ENCODE data around the gene BORCS8. TPM values are rescaled to one million over a fixed set of nuclear protein-coding genes. Genes with fewer than 3 reads are reported as not detected.

The BORCS8 gene
- total RNA-seq, 2 donors from 2014 or later: 18.0 to 26.9 TPM

- Histone ChIP-seq H3K4me1 (replicated peaks) (peaks cover 8% of the 10 kb centered on the region), H3K36me3 (no peaks in the 10 kb centered on the region), H3K9me3 (no peaks in the 10 kb centered on the region), H3K27ac (no peak overlapping the region), H3K4me3 (no peak overlapping the region), H3K27me3 (replicated peaks; ENCODE audit: insufficient read depth) (peaks cover 8% of the 10 kb centered on the region)
- intact Hi-C loops (cut with DNase I): no loop called here
- no peak for TF ChIP-seq POLR2AphosphoS5 (IDR thresholded peaks at IDR 0.05)
- TF ChIP-seq POLR2A (IDR thresholded peaks at IDR 0.05): no peak
- TF ChIP-seq CTCF (IDR thresholded peaks at IDR 0.05): no peak
- 72% methylated on average over 5 of the region's 5 CpGs for WGBS
- no peak for DNase-seq (ENCODE audit: low spot score)
Measured at GRCh38 chr19:19206938-19207337, 15.0 kb upstream of the BORCS8 start.

GRCh38 chr19:19205416-19206410 is 13.8 kb upstream of the BORCS8 start:
- WGBS: 43% methylated on average over 14 of the region's 14 CpGs
- no peak for DNase-seq (ENCODE audit: low spot score)
- intact Hi-C loops (cut with DNase I): no loop called here
- Histone ChIP-seq H3K9me3 (no peaks in the 10 kb centered on the region), H3K4me1 (replicated peaks) (peaks cover 8% of the 10 kb centered on the region), H3K4me3 (no peak overlapping the region), H3K27me3 (replicated peaks; ENCODE audit: insufficient read depth) (no peaks in the 10 kb centered on the region), H3K27ac (no peak overlapping the region), H3K36me3 (no peaks in the 10 kb centered on the region)
- TF ChIP-seq POLR2A (IDR thresholded peaks at IDR 0.05) (no peak), POLR2AphosphoS5 (IDR thresholded peaks at IDR 0.05) (no peak), CTCF (IDR thresholded peaks at IDR 0.05) (no peak)

GRCh38 chr19:19204181-19204580 is 12.2 kb upstream of the BORCS8 start:
- intact Hi-C loops (cut with DNase I): no loop called here
- no peak for TF ChIP-seq CTCF (IDR thresholded peaks at IDR 0.05)
- H3K9me3 ChIP-seq: no peaks in the 10 kb centered on the region
- H3K4me3 ChIP-seq: no peak overlapping the region
- no peak for DNase-seq (ENCODE audit: low spot score)
- WGBS: 69% methylated on average over 13 of the region's 13 CpGs
- no peak overlapping the region for H3K27ac ChIP-seq
- H3K4me1 ChIP-seq (replicated peaks): peaks cover 8% of the 10 kb centered on the region
- no peaks in the 10 kb centered on the region for H3K36me3 ChIP-seq
- no peaks in the 10 kb centered on the region for H3K27me3 ChIP-seq (replicated peaks; ENCODE audit: insufficient read depth)

- peak; percentile 84 for DNase-seq (ENCODE audit: low spot score)
- 8% methylated on average over 60 of the region's 60 CpGs for WGBS
- intact Hi-C loops (cut with DNase I): no loop called here
Measured at GRCh38 chr19:19203012-19203856, 11.3 kb upstream of the BORCS8 start, which contains the start of gene NR2C2AP. Gene NR2C2AP, minus strand, starts transcription at chr19:19203414. Its CDS starts 354 bp downstream, at chr19:19203060.

More at GRCh38 chr19:19203012-19203856, 11.3 kb upstream of the BORCS8 start, which contains the start of gene NR2C2AP:
- H3K4me1 ChIP-seq (replicated peaks): peaks cover 8% of the 10 kb centered on the region
- no peaks in the 10 kb centered on the region for H3K27me3 ChIP-seq (replicated peaks; ENCODE audit: insufficient read depth)
- H3K36me3 ChIP-seq: no peaks in the 10 kb centered on the region
- peak within 1 kb of the TSS; percentile 62 to 68 for H3K27ac ChIP-seq
- H3K9me3 ChIP-seq: no peaks in the 10 kb centered on the region
- peak within 1 kb of the TSS; percentile 44 to 53 for H3K4me3 ChIP-seq
- TF ChIP-seq POLR2AphosphoS5 (IDR thresholded peaks at IDR 0.05): peak; percentile 95
- no peak for TF ChIP-seq CTCF (IDR thresholded peaks at IDR 0.05)
- no peak for TF ChIP-seq POLR2A (IDR thresholded peaks at IDR 0.05)

Measured in prostate gland (tissue), 2 donors.